GM23338 (cell line): Measurements from ENCODE around the gene SLC12A7.

Experiments
- CREB1 ChIP-seq: fragments of 250-450 bp; sonication (Bioruptor Pico); IDR thresholded peaks from 2 replicates; pipeline ENCODE4 v1.5.0; 2020; ENCODE audit warnings: low read depth, mild to moderate bottlenecking, moderate library complexity
- CTCF ChIP-seq, 2 experiments: fragments of 200-600 bp in 1 of 2; sonication (generic) in 1 of 2; conservative IDR thresholded peaks; 2 replicates each; pipeline versions ENCODE4 v1.5.1 to v1.6.1; 2016 to 2017; ENCODE audit warnings: antibody characterized with exemption in 2 of 2, low read depth in 2 of 2, mild to moderate bottlenecking in 2 of 2, moderate library complexity in 1 of 2
- EZH2 ChIP-seq: fragments of 200-600 bp; sonication (generic); IDR thresholded peaks from one replicate; pipeline ENCODE4 v1.8.0; 2017; ENCODE audit warnings: antibody characterized with exemption, mild to moderate bottlenecking, low read depth; ENCODE audit not compliant: unreplicated experiment
- EZH2phosphoT487 ChIP-seq: fragments of 200-600 bp; sonication (generic); IDR thresholded peaks from one replicate; pipeline ENCODE4 v1.8.1; 2018; ENCODE audit warnings: antibody characterized with exemption; ENCODE audit not compliant: unreplicated experiment
- JUNB ChIP-seq: IDR thresholded peaks from one replicate; pipeline ENCODE4 v1.6.1; 2016; ENCODE audit warnings: antibody characterized with exemption; ENCODE audit not compliant: unreplicated experiment
- NANOG ChIP-seq: IDR thresholded peaks from 2 replicates; pipeline ENCODE4 v1.6.1; 2016; ENCODE audit warnings: antibody characterized with exemption, borderline replicate concordance
- POLR2AphosphoS5 ChIP-seq: IDR thresholded peaks from 2 replicates; pipeline ENCODE4 v1.6.1; 2016; ENCODE audit warnings: antibody characterized with exemption, low read depth
- REST ChIP-seq: IDR thresholded peaks from one replicate; pipeline ENCODE4 v1.6.1; 2018; ENCODE audit warnings: antibody characterized with exemption; ENCODE audit not compliant: unreplicated experiment
- ZNF114 ChIP-seq: fragments of 250-450 bp; sonication (Bioruptor Pico); IDR thresholded peaks from 2 replicates; pipeline ENCODE4 v1.5.0; 2020; ENCODE audit warnings: mild to moderate bottlenecking, moderate library complexity

GRCh38 chr5:1080432-1080831 lies 31.4 kb downstream of the SLC12A7 start:
- TF ChIP-seq POLR2AphosphoS5 (no peak), CTCF (conservative IDR thresholded peaks at IDR 0.05; ENCODE audit: low read depth in 2 of 2) (no peak), EZH2 (no peak), CREB1 (CRISPR knock-in tag) (no peak), REST (no peak), NANOG (no peak), EZH2phosphoT487 (no peak), JUNB (no peak), ZNF114 (CRISPR knock-in tag) (no peak)
